Retinal pigment epithelial cell (primary cell): ENCODE results near the gene C12orf43.

Experiments
- DNase-seq: peaks from one replicate; pipeline ENCODE4 v3.0.0-alpha.2; 2010; ENCODE audit warnings: low read depth
- H3K4me3 ChIP-seq: 2 replicates; pipeline ENCODE4 v1.5.1; 2011; ENCODE audit warnings: mild to moderate bottlenecking, low read length, control low read depth, moderate library complexity
- CTCF ChIP-seq: conservative IDR thresholded peaks from 2 replicates; pipeline ENCODE4 v1.5.1; 2011; ENCODE audit warnings: low read depth, low read length, control low read depth, inconsistent platforms

C12orf43 gene

GRCh38 chr12:120996133-120996746 is 20.0 kb downstream of the C12orf43 start:
- TF ChIP-seq CTCF, result no peak
- no peak for DNase-seq
- no peak overlapping the region for H3K4me3 ChIP-seq

GRCh38 chr12:120994589-120995337 is 21.5 kb downstream of the C12orf43 start:
- no peak for TF ChIP-seq CTCF
- no peak overlapping the region for H3K4me3 ChIP-seq
- no peak for DNase-seq

- TF ChIP-seq CTCF, result no peak
- no peak for DNase-seq
Observed at GRCh38 chr12:120994059-120994458, 22.2 kb downstream of the C12orf43 start.

GRCh38 chr12:120993496-120993895 is 22.8 kb downstream of the C12orf43 start:
- TF ChIP-seq CTCF, result no peak
- DNase-seq, result no peak
- no peak overlapping the region for H3K4me3 ChIP-seq

More at GRCh38 chr12:120994059-120994458, 22.2 kb downstream of the C12orf43 start:
- no peak overlapping the region for H3K4me3 ChIP-seq

- TF ChIP-seq CTCF, result no peak
- DNase-seq, result no peak
Observed at GRCh38 chr12:120992989-120993388, 23.3 kb downstream of the C12orf43 start.

GRCh38 chr12:120991965-120992364 is 24.3 kb downstream of the C12orf43 start:
- no peak for DNase-seq
- TF ChIP-seq CTCF, result no peak
- no peak overlapping the region for H3K4me3 ChIP-seq

More at GRCh38 chr12:120992989-120993388, 23.3 kb downstream of the C12orf43 start:
- H3K4me3 ChIP-seq, result no peak overlapping the region
